ENCODE data around the gene OR13G1.

GRCh38 chr1:247656221-247656875 is 23.2 kb downstream of the OR13G1 start:
- TF ChIP-seq EZH2 (IDR thresholded peaks at IDR 0.05; ENCODE audit: low read length, missing control alignments) = no peak
- TF ChIP-seq CTCF (conservative IDR thresholded peaks at IDR 0.05 in 1 of 2, IDR thresholded peaks at IDR 0.05 in 1 of 2; ENCODE audit: low read depth in 1 of 2, low read length in 2 of 2) = no peak
